Measurements from ENCODE around the gene PRKCI.
"Not testable (repeated sequence)": the region's sequence is repeated elsewhere in the genome, so short reads cannot be mapped to it uniquely, and the experiment has no call there.

PRKCI gene

DNA sequence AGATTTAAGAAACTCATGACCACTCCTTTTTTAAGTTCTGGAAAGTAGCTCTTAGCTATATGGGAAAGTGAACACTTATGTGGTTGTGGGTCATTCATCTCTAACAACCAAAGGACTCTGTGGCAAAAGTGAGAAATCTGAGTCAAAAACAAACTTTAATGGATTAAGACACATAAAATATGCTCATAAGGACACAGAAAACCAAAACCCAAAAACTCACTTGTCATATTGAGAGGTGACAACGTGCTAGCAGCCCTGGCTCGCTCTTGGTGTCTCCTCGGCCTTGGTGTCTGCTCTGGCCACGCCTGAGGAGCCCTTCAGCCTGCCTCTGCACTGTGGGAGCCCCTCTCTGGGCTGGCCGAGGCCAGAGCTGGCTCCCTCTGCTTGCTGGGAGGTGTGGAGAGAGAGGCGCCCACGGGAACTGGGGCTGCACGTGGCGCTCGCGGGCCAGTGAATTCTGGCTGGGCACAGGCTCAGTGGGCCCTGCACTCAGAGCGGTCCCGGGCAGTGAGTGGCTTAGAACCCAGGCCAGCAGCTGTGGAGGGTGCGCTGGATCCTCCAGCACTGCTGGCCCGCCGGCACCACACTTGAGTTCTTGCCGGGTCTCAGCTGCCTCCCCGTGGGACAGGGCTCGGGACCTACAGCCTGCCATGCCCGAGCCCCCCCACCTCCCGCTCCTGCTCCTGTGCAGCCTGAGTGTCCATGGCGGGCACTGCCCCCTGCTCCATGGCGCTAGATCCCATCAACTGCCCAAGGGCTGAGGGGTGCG, 105.0 kb downstream of the PRKCI start:
- no peak overlapping the region for H3K4me2 ChIP-seq (ENCODE audit: low read length)
- H3K27me3 ChIP-seq (ENCODE audit: insufficient read depth, low read length, poor library complexity): no peaks in the 10 kb centered on the region

DNA sequence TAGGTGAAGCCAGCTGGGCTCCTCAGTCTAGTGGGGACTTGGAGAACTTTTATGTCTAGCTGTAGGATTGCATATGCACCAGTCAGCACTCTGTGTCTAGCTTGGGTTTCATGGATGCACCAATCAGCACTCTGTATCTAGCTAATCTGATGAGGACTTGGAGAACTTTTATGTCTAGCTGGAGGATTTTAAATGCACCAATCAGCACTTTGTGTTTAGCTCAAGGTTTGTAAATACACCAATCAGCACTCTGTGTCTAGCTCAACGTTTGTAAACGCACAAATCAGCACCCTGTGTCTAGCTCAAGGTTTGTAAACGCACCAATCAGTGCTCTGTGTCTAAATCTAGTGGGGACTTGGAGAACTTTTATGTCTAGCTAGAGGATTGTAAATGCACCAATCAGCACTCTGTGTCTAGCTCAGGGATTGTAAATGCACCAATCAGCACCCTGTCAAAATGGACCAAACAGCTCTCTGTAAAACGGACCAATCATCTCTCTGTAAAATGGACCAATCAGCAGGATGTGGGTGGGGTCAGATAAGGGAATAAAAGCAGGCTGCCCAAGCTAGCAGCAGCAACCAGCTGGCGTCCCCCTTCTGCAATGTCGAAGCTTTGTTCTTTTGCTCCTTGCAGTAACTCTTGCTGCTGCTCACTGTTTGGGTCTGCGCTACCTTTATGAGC, 105.8 kb downstream of the PRKCI start:
- not testable (repeated sequence) for H3K27me3 ChIP-seq (ENCODE audit: insufficient read depth, low read length, poor library complexity); H3K36me3 ChIP-seq (ENCODE audit: control insufficient read depth, insufficient read depth, low read length); H3K56ac ChIP-seq (ENCODE audit: low read length); H3K4me3 ChIP-seq (ENCODE audit: low read length); H3K4me2 ChIP-seq (ENCODE audit: low read length); DNase-seq; H2BK5ac ChIP-seq (ENCODE audit: low read length); H3K4ac ChIP-seq (ENCODE audit: low read depth, low read length); H2BK15ac ChIP-seq (replicated peaks; ENCODE audit: low read depth); H3K23ac ChIP-seq (ENCODE audit: low read length); H4K5ac ChIP-seq (ENCODE audit: low read length); H3K18ac ChIP-seq (ENCODE audit: low read length); H3K9ac ChIP-seq (ENCODE audit: low read length); H3K4me1 ChIP-seq (ENCODE audit: control insufficient read depth, low read depth, low read length); H2AK5ac ChIP-seq (ENCODE audit: low read length); H4K8ac ChIP-seq (ENCODE audit: low read depth, low read length); H2BK120ac ChIP-seq (ENCODE audit: low read depth, low read length); H3K27ac ChIP-seq (ENCODE audit: low read depth, low read length); H3K79me2 ChIP-seq (ENCODE audit: control insufficient read depth, insufficient read depth, low read length); H3K79me1 ChIP-seq (ENCODE audit: low read length)
- no CpG with 5 or more reads among the region's 7 CpGs for WGBS (ENCODE audit: extremely low coverage, insufficient coverage, low lambda C conversion rate)

More for the DNA sequence above, 105.0 kb downstream of the PRKCI start:
- Histone ChIP-seq H3K79me2 (ENCODE audit: control insufficient read depth, insufficient read depth, low read length) (no peaks in the 10 kb centered on the region), H2BK15ac (replicated peaks; ENCODE audit: low read depth) (no peak overlapping the region), H3K4me3 (ENCODE audit: low read length) (no peak overlapping the region), H2BK5ac (ENCODE audit: low read length) (no peak overlapping the region), H3K4me1 (ENCODE audit: control insufficient read depth, low read depth, low read length) (peaks cover 4% of the 10 kb centered on the region), H3K56ac (ENCODE audit: low read length) (no peak overlapping the region), H3K79me1 (ENCODE audit: low read length) (no peaks in the 10 kb centered on the region), H4K8ac (ENCODE audit: low read depth, low read length) (no peak overlapping the region), H3K36me3 (ENCODE audit: control insufficient read depth, insufficient read depth, low read length) (no peaks in the 10 kb centered on the region), H3K9ac (ENCODE audit: low read length) (no peak overlapping the region), H3K23ac (ENCODE audit: low read length) (no peak overlapping the region), H2BK120ac (ENCODE audit: low read depth, low read length) (no peak overlapping the region), H2AK5ac (ENCODE audit: low read length) (no peak overlapping the region), H3K27ac (ENCODE audit: low read depth, low read length) (no peak overlapping the region), H3K18ac (ENCODE audit: low read length) (no peak overlapping the region), H4K5ac (ENCODE audit: low read length) (no peak overlapping the region), H3K4ac (ENCODE audit: low read depth, low read length) (no peak overlapping the region)
- no CpG with 5 or more reads among the region's 24 CpGs for WGBS (ENCODE audit: extremely low coverage, insufficient coverage, low lambda C conversion rate)
- DNase-seq: no peak

DNA sequence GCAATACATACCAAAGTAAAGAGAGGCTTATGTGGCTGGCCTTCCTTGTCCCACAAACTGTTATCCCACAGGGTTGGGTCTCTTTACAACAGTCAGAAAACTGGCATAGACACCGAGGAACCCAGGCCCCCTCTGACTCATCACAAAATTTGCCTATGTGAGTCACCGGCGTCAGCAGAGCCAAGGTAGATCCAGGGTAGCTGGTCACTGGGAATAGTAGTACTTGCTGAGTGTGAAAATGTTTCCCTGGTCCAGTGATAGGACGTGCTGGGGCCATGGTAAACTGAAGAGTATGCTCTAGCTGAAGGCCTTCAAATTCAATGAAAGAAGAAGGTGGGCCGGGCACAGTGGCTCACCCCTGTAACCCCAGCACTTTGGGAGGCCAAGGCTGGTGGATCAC, 108.1 kb downstream of the PRKCI start:
- no peak overlapping the region for H3K56ac ChIP-seq (ENCODE audit: low read length)
- no peak overlapping the region for H4K8ac ChIP-seq (ENCODE audit: low read depth, low read length)
- peak; percentile 76 for DNase-seq
- H3K23ac ChIP-seq (ENCODE audit: low read length): no peak overlapping the region
- no peak overlapping the region for H3K27ac ChIP-seq (ENCODE audit: low read depth, low read length)
- H2BK120ac ChIP-seq (ENCODE audit: low read depth, low read length): no peak overlapping the region
- H3K4me2 ChIP-seq (ENCODE audit: low read length): no peak overlapping the region
- no peak overlapping the region for H3K4ac ChIP-seq (ENCODE audit: low read depth, low read length)
- H3K27me3 ChIP-seq (ENCODE audit: insufficient read depth, low read length, poor library complexity): no peaks in the 10 kb centered on the region
- no CpG with 5 or more reads among the region's 5 CpGs for WGBS (ENCODE audit: extremely low coverage, insufficient coverage, low lambda C conversion rate)
- no peak overlapping the region for H2BK15ac ChIP-seq (replicated peaks; ENCODE audit: low read depth)
- H3K79me1 ChIP-seq (ENCODE audit: low read length): no peaks in the 10 kb centered on the region
- H4K5ac ChIP-seq (ENCODE audit: low read length): no peak overlapping the region
- no peak overlapping the region for H2AK5ac ChIP-seq (ENCODE audit: low read length)
- H3K18ac ChIP-seq (ENCODE audit: low read length): no peak overlapping the region
- H3K36me3 ChIP-seq (ENCODE audit: control insufficient read depth, insufficient read depth, low read length): no peaks in the 10 kb centered on the region
- no peak overlapping the region for H3K9ac ChIP-seq (ENCODE audit: low read length)
- H3K79me2 ChIP-seq (ENCODE audit: control insufficient read depth, insufficient read depth, low read length): no peaks in the 10 kb centered on the region
- H3K4me3 ChIP-seq (ENCODE audit: low read length): no peak overlapping the region
- H2BK5ac ChIP-seq (ENCODE audit: low read length): no peak overlapping the region
- no peaks in the 10 kb centered on the region for H3K4me1 ChIP-seq (ENCODE audit: control insufficient read depth, low read depth, low read length)

DNA sequence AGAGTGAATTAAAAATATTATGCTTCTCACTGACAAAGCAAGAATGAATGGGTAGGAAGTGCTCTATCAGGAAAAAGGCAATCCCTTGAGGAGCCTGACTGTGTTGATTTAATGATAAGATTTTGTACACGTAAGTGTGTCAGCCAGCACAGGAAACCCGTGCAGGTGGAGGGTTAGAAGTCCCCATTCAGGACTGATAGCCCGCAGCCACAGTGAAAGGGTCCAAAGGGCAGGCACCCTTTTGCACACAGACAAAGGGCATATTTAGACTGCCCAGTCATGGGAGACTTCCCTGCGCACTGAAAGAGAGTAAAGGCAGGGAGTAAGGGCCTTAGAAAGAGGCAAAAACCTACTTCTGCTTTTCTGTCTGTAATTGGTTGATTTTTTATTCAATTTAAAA, 108.9 kb downstream of the PRKCI start:
- no peaks in the 10 kb centered on the region for H3K4me1 ChIP-seq (ENCODE audit: control insufficient read depth, low read depth, low read length)
- H3K4me3 ChIP-seq (ENCODE audit: low read length): no peak overlapping the region
- H3K79me1 ChIP-seq (ENCODE audit: low read length): no peaks in the 10 kb centered on the region
- no peak overlapping the region for H3K56ac ChIP-seq (ENCODE audit: low read length)
- H2AK5ac ChIP-seq (ENCODE audit: low read length): no peak overlapping the region
- H3K79me2 ChIP-seq (ENCODE audit: control insufficient read depth, insufficient read depth, low read length): no peaks in the 10 kb centered on the region
- H2BK5ac ChIP-seq (ENCODE audit: low read length): no peak overlapping the region
- H3K18ac ChIP-seq (ENCODE audit: low read length): no peak overlapping the region
- no peaks in the 10 kb centered on the region for H3K36me3 ChIP-seq (ENCODE audit: control insufficient read depth, insufficient read depth, low read length)
- H3K27ac ChIP-seq (ENCODE audit: low read depth, low read length): no peak overlapping the region
- H3K4ac ChIP-seq (ENCODE audit: low read depth, low read length): no peak overlapping the region
- no peak overlapping the region for H4K5ac ChIP-seq (ENCODE audit: low read length)
- H4K8ac ChIP-seq (ENCODE audit: low read depth, low read length): no peak overlapping the region
- no peak overlapping the region for H2BK15ac ChIP-seq (replicated peaks; ENCODE audit: low read depth)
- H3K9ac ChIP-seq (ENCODE audit: low read length): no peak overlapping the region
- WGBS (ENCODE audit: extremely low coverage, insufficient coverage, low lambda C conversion rate): no CpG with 5 or more reads among the region's 4 CpGs
- DNase-seq: no peak
- no peak overlapping the region for H3K23ac ChIP-seq (ENCODE audit: low read length)
- no peaks in the 10 kb centered on the region for H3K27me3 ChIP-seq (ENCODE audit: insufficient read depth, low read length, poor library complexity)
- H2BK120ac ChIP-seq (ENCODE audit: low read depth, low read length): no peak overlapping the region
- no peak overlapping the region for H3K4me2 ChIP-seq (ENCODE audit: low read length)

DNA sequence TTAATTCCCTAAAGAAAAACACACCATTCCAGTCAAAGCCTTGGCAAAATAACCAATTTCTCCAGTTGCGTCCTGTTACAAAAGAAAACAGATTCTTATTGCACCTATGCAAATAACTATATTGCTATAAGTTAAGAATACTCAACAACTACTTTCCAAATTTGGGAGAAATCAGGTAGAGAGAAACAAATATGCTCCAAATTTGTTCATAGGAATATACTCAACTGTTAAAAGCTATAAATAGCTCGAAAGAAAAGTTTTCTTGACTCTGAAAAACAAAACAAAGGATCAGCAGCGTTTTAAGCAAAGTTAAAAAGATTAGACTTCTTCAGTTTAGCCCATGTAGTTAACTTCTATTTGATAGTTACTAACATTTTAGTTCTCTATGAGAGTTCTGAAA, 115.2 kb downstream of the PRKCI start:
- Histone ChIP-seq H3K23ac (ENCODE audit: low read length) (no peak overlapping the region), H3K27ac (ENCODE audit: low read depth, low read length) (no peak overlapping the region), H4K8ac (ENCODE audit: low read depth, low read length) (no peak overlapping the region)

More for the DNA sequence above, 115.2 kb downstream of the PRKCI start:
- Histone ChIP-seq H2BK5ac (ENCODE audit: low read length) (no peak overlapping the region), H3K36me3 (ENCODE audit: control insufficient read depth, insufficient read depth, low read length) (no peaks in the 10 kb centered on the region), H3K56ac (ENCODE audit: low read length) (no peak overlapping the region), H3K4ac (ENCODE audit: low read depth, low read length) (no peak overlapping the region), H3K79me2 (ENCODE audit: control insufficient read depth, insufficient read depth, low read length) (no peaks in the 10 kb centered on the region), H2AK5ac (ENCODE audit: low read length) (no peak overlapping the region), H3K4me3 (ENCODE audit: low read length) (no peak overlapping the region), H3K79me1 (ENCODE audit: low read length) (no peaks in the 10 kb centered on the region), H3K18ac (ENCODE audit: low read length) (no peak overlapping the region), H3K27me3 (ENCODE audit: insufficient read depth, low read length, poor library complexity) (no peaks in the 10 kb centered on the region), H4K5ac (ENCODE audit: low read length) (no peak overlapping the region), H3K4me1 (ENCODE audit: control insufficient read depth, low read depth, low read length) (no peaks in the 10 kb centered on the region), H3K9ac (ENCODE audit: low read length) (no peak overlapping the region), H2BK120ac (ENCODE audit: low read depth, low read length) (no peak overlapping the region), H2BK15ac (replicated peaks; ENCODE audit: low read depth) (no peak overlapping the region), H3K4me2 (ENCODE audit: low read length) (no peak overlapping the region)
- DNase-seq: no peak
- no CpG with 5 or more reads among the region's 3 CpGs for WGBS (ENCODE audit: extremely low coverage, insufficient coverage, low lambda C conversion rate)
